Measurements from ENCODE around the gene GNG10. TPM values are rescaled to one million over a fixed set of nuclear protein-coding genes. Genes with fewer than 3 reads are reported as not detected.
A peak's percentile ranks its signal among the peaks of the same experiment; 100 is the strongest.

Gene GNG10
- total RNA-seq (2011; cell fraction: chromatin; rRNA removed; ENCODE audit: low replicate concordance), result 2.5 and 10.5 TPM in 2 replicates
- total RNA-seq (2011; cell fraction: nucleolus; rRNA removed), result 2.8 and 3.4 TPM in 2 replicates
- total RNA-seq (2011; cell fraction: nucleoplasm; rRNA removed), result 5.0 and 13.4 TPM in 2 replicates
- total RNA-seq (2014; rRNA removed) (15.3 and 15.6 TPM in 2 replicates), total RNA-seq (2014; rRNA removed; fragmentation: Illumina TruSeq; extraction: Trizol) (28.0 and 28.3 TPM in 2 replicates), total RNA-seq (2015; rRNA removed; fragmentation: Illumina TruSeq; extraction: Trizol) (25.0 and 26.3 TPM in 2 replicates), total RNA-seq (2021) (13.1 and 16.3 TPM in 2 replicates), polyA plus RNA-seq (2011; rRNA removed) (30.3 and 37.8 TPM in 2 replicates), polyA plus RNA-seq (2014; fragmentation: Illumina TruSeq; extraction: Trizol) (24.2 and 28.4 TPM in 2 replicates), polyA plus RNA-seq (2014; fragmentation: Nextera tagmentation; extraction: Ambion mirVana) (10 to 100 TPM; 32.6 to 35.3 TPM), polyA plus RNA-seq (2014; rRNA removed) (32.1 and 34.3 TPM in 2 replicates), polyA minus RNA-seq (2011; rRNA and poly(A)+ RNA removed) (6.1 and 7.4 TPM in 2 replicates), Bru-seq, nascent RNA (percentile 49 among the genes with signal in this experiment), BruChase-seq, experiment 1, labeled RNA remaining after a 2-hour chase (percentile 52 among the genes with signal in this experiment), BruChase-seq, experiment 2, labeled RNA remaining after a 6-hour chase (percentile 62 among the genes with signal in this experiment)
- polyA plus RNA-seq (2011; cell fraction: cytosol; rRNA removed), result 12.9 and 20.7 TPM in 2 replicates
- 4.8 and 7.1 TPM in 2 replicates for polyA plus RNA-seq (2011; cell fraction: nucleus; rRNA removed)
- polyA plus RNA-seq (2012), result 24.2 and 24.8 TPM in 2 replicates
- polyA minus RNA-seq (2011; cell fraction: cytosol; rRNA and poly(A)+ RNA removed), result 2.8 and 3.1 TPM in 2 replicates
- polyA minus RNA-seq (2011; cell fraction: nucleus; rRNA and poly(A)+ RNA removed), result 1.6 and 3.2 TPM in 2 replicates
- long read RNA-seq, experiment 1, transcript GNG10-201 (3 exons, 1,491 nt), result major isoform, 27 of 29 reads
- long read RNA-seq, experiment 1, partial matches to known transcripts, result 0 of 29 reads
- long read RNA-seq, experiment 1, other reads (novel, unspliced or antisense), result 2 of 29 reads
- long read RNA-seq, experiment 2, transcript GNG10-201 (3 exons, 1,491 nt), result major isoform, 6 of 22 reads
- long read RNA-seq, experiment 2, partial matches to known transcripts, result 0 of 22 reads
- long read RNA-seq, experiment 2, other reads (novel, unspliced or antisense), result 16 of 22 reads
- long read RNA-seq, experiment 3, transcript GNG10-201 (3 exons, 1,491 nt), result major isoform, 40 of 41 reads
- long read RNA-seq, experiment 3, partial matches to known transcripts, result 0 of 41 reads
- long read RNA-seq, experiment 3, other reads (novel, unspliced or antisense), result 1 of 41 reads

DNA sequence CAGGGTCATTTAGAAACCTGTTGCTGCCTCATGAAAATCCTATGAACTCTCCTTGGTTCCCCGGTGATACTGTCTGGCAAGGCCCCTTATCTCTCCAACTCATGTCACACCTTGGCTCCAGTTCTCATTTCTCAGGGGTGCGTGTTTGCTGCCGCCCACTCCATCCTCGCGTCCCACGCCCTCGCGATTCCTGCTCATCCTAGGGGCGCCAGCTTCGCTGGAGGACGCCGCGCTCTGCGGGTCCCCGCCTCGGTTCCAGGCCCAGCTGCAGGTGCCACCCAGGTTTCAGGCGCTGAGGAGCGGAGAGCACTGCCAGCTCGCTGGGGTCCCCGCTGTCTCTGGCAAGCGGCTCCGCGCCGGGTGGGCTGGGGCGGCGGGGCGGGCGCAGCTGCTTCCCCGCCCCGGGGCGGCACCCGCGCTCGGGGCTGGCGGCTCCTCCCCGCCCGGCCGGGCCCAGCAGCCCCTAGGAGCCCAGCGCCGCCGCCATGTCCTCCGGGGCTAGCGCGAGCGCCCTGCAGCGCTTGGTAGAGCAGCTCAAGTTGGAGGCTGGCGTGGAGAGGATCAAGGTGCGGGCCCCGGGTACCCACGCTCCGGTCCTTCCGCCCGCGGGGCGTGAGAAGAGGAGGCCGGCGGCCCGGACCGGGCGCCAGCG, at the start of gene GNG10:
Gene GNG10, plus strand, starts transcription at position 456 of the 652 bp plus-strand sequence. Its CDS starts 30 bp downstream, at position 486.
- no peaks in the 10 kb centered on the region for H3K9me3 ChIP-seq (replicated peaks; ENCODE audit: control insufficient read depth, insufficient read depth, low read depth, low read length)
- DNase-seq (ENCODE audit: extremely low read depth in 1 of 4, low spot score in 3 of 4), result peak; percentile 73 to 88 (median 79)
- peak within 1 kb of the TSS; percentile 49; the same call in 2 of the 3 replicates for H3K27ac ChIP-seq (ENCODE audit: extremely low read depth, low read depth, low read length)
- BruUV-seq (replicated peaks), result no TSS peak
- in situ Hi-C loops (cut with MboI) (no loop called here), intact Hi-C loops (cut with micrococcal nuclease) (no loop called here)
- under 1% methylated on average over 36 of the region's 61 CpGs for WGBS (ENCODE audit: insufficient coverage, low coverage, missing lambda C conversion rate)
- POLR2A ChIA-PET, result interaction anchor here (0.7 to 1.9 kb wide), 4 partner anchors 9 to 836 kb away, joined by 3 to 5 read pairs (median 4); partner anchors contain the start of gene DNAJC25
- H3K79me2 ChIP-seq (ENCODE audit: control insufficient read depth, insufficient read depth, low read length), result peaks cover 17% of the 10 kb centered on the region; the same call in 2 of the 3 replicates
- H3K27me3 ChIP-seq (ENCODE audit: control insufficient read depth in 2 of 2, insufficient read depth in 2 of 2, low read length in 2 of 2), result no peaks in the 10 kb centered on the region
- peak; percentile 96 for ATAC-seq
- H3K4me3 ChIP-seq, result peak within 1 kb of the TSS; percentile 63
- peak within 1 kb of the TSS; percentile 83 for H3K4me2 ChIP-seq (ENCODE audit: insufficient read depth, low read length)
- CTCF ChIA-PET (ENCODE audit: low intra/inter-chr PET ratio), result no interaction called here
- peak; percentile 42 for FAIRE-seq
- peaks cover 15 to 23% of the 10 kb centered on the region in 2 experiments; a peak in 4 of 5 replicates for H3K4me1 ChIP-seq (replicated peaks in 1 of 2; ENCODE audit: control insufficient read depth in 2 of 2, insufficient read depth in 2 of 2, low read length in 2 of 2)
- peak within 1 kb of the TSS; percentile 63 to 92 for H3K9ac ChIP-seq (ENCODE audit: insufficient read depth in 1 of 2, low read depth in 2 of 2, low read length in 2 of 2)
- H3K36me3 ChIP-seq (ENCODE audit: control insufficient read depth, insufficient read depth, low read length), result no peaks in the 10 kb centered on the region
- H4K20me1 ChIP-seq (replicated peaks; ENCODE audit: control insufficient read depth, insufficient read depth, low read length), result no peaks in the 10 kb centered on the region
- H2AFZ ChIP-seq (ENCODE audit: low read depth, low read length), result peak within 1 kb of the TSS; percentile 81
- no peaks in the 10 kb centered on the region for H3K9me1 ChIP-seq (ENCODE audit: control insufficient read depth, insufficient read depth, low read length)
- TF ChIP-seq LEF1 (IDR thresholded peaks at IDR 0.05) (no peak), GTF2E2 (tag; IDR thresholded peaks at IDR 0.05) (no peak), ZKSCAN1 (IDR thresholded peaks at IDR 0.05; ENCODE audit: low read depth, low read length) (no peak), TSC22D4 (tag; IDR thresholded peaks at IDR 0.05) (no peak), ATF7 (IDR thresholded peaks at IDR 0.05) (no peak), ZFP36 (IDR thresholded peaks at IDR 0.05; ENCODE audit: low read depth, low read length, partially characterized antibody) (no peak), ZNF143 (CRISPR knock-in tag; IDR thresholded peaks at IDR 0.05) (no peak), CSDE1 (IDR thresholded peaks at IDR 0.05) (no peak), ZNF766 (CRISPR knock-in tag; conservative IDR thresholded peaks at IDR 0.05) (no peak), SMAD4 (CRISPR knock-in tag; conservative IDR thresholded peaks at IDR 0.05) (peak; percentile 45; the same call in 1 of the 2 replicates), ZBED1 (IDR thresholded peaks at IDR 0.05) (no peak)
- TF ChIP-seq, protein P1, sequence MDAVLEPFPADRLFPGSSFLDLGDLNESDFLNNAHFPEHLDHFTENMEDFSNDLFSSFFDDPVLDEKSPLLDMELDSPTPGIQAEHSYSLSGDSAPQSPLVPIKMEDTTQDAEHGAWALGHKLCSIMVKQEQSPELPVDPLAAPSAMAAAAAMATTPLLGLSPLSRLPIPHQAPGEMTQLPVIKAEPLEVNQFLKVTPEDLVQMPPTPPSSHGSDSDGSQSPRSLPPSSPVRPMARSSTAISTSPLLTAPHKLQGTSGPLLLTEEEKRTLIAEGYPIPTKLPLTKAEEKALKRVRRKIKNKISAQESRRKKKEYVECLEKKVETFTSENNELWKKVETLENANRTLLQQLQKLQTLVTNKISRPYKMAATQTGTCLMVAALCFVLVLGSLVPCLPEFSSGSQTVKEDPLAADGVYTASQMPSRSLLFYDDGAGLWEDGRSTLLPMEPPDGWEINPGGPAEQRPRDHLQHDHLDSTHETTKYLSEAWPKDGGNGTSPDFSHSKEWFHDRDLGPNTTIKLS (IDR thresholded peaks at IDR 0.05; ENCODE audit: borderline replicate concordance, low read depth), result no peak
- TF ChIP-seq, protein P2, sequence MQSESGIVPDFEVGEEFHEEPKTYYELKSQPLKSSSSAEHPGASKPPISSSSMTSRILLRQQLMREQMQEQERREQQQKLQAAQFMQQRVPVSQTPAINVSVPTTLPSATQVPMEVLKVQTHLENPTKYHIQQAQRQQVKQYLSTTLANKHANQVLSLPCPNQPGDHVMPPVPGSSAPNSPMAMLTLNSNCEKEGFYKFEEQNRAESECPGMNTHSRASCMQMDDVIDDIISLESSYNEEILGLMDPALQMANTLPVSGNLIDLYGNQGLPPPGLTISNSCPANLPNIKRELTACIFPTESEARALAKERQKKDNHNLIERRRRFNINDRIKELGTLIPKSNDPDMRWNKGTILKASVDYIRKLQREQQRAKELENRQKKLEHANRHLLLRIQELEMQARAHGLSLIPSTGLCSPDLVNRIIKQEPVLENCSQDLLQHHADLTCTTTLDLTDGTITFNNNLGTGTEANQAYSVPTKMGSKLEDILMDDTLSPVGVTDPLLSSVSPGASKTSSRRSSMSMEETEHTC (IDR thresholded peaks at IDR 0.05), result 0 out of 2 replicates have a peak, but pooled peaks have one; percentile 25
- TF ChIP-seq, protein P3, sequence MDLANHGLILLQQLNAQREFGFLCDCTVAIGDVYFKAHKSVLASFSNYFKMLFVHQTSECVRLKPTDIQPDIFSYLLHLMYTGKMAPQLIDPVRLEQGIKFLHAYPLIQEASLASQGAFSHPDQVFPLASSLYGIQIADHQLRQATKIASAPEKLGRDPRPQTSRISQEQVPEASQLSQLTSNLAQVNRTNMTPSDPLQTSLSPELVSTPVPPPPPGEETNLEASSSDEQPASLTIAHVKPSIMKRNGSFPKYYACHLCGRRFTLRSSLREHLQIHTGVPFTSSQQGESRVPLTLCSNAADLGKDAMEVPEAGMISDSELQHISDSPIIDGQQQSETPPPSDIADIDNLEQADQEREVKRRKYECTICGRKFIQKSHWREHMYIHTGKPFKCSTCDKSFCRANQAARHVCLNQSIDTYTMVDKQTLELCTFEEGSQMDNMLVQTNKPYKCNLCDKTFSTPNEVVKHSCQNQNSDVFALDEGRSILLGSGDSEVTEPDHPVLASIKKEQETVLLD (IDR thresholded peaks at IDR 0.05), result no peak

All from K562 (cell line).